ENCODE data around the gene KIF9. TPM values are rescaled to one million over a fixed set of nuclear protein-coding genes. Genes with fewer than 3 reads are reported as not detected.
"Not testable (repeated sequence)": the region's sequence is repeated elsewhere in the genome, so short reads cannot be mapped to it uniquely, and the experiment has no call there.

The KIF9 gene
- total RNA-seq, 1 donor from 2014 or later, result 0.98 TPM

DNA sequence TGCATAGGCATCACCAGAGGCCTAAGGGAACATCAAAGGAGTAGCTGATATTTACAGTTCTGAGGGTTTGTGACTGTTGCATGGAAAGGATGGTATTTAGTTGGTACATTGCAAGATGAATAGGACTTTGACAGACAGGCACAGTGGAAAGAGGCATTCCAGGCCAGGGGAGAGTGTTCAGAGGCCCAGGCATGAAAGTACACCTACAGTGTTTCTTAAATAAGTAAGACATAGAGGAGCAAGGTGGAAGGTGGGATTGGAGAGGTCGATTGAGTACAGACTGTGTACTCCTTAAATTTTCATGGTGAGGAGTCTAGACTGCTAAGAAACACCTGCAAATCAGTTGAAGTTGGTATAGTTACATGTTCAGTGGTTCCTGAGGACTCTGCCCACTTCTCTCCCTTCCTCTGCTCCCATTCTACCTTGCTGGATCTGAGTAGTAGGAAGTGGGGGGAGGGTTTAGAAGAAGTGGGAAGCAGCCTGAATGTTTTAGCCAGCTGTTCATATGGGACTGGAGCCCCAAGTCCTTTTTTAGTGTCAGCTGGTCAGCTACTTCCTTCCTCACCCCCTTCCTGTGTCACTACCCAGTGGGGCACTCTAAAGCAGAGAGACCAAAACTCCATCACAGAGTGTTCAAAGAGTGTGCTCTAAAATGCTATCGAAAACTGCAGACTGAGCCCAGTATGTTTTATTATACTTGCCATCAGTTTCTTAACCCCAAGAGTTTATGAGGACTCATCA lies 14.1 kb upstream of the KIF9 start:
- no peaks in the 10 kb centered on the region for H3K27me3 ChIP-seq
- peaks cover 0 to 2% of the 10 kb centered on the region in 2 donors for H3K36me3 ChIP-seq
- no peaks in the 10 kb centered on the region for H3K9me3 ChIP-seq
- no peak overlapping the region for H3K27ac ChIP-seq
- H3K4me3 ChIP-seq, result no peak overlapping the region
- H3K4me1 ChIP-seq, result peaks cover 22% of the 10 kb centered on the region
- no peak for TF ChIP-seq POLR2A (IDR thresholded peaks at IDR 0.05)
- TF ChIP-seq POLR2AphosphoS5 (IDR thresholded peaks at IDR 0.05; ENCODE audit: insufficient read depth in 1 of 2, low read depth in 1 of 2), result no peak
- TF ChIP-seq, protein P1, sequence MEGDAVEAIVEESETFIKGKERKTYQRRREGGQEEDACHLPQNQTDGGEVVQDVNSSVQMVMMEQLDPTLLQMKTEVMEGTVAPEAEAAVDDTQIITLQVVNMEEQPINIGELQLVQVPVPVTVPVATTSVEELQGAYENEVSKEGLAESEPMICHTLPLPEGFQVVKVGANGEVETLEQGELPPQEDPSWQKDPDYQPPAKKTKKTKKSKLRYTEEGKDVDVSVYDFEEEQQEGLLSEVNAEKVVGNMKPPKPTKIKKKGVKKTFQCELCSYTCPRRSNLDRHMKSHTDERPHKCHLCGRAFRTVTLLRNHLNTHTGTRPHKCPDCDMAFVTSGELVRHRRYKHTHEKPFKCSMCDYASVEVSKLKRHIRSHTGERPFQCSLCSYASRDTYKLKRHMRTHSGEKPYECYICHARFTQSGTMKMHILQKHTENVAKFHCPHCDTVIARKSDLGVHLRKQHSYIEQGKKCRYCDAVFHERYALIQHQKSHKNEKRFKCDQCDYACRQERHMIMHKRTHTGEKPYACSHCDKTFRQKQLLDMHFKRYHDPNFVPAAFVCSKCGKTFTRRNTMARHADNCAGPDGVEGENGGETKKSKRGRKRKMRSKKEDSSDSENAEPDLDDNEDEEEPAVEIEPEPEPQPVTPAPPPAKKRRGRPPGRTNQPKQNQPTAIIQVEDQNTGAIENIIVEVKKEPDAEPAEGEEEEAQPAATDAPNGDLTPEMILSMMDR (IDR thresholded peaks at IDR 0.05), result no peak
- intact Hi-C loops (cut with DNase I), result no loop called here
- no peak for DNase-seq (ENCODE audit: extremely low spot score in 2 of 2)

DNA sequence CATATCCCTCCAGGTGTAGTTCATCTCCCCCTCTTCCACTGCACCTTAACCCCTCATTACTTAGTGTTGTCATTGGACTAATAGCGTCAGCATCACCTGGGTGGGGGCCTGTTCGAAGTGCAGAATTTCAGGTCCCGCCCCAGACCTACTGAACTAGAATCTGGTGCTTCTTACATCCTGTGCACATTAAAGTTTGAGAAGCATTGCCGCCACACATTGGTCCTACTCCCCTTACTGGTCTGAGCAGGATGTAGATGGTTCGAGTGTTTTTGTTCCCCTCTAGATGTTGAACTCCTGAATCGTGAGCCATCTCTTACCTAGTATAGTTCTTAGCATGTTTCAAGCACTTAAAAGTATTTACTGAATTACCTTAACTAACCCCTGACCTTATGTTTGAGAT lies 13.4 kb upstream of the KIF9 start:
- no peak overlapping the region for H3K27ac ChIP-seq
- no peaks in the 10 kb centered on the region for H3K27me3 ChIP-seq
- H3K4me3 ChIP-seq, result no peak overlapping the region
- no peak for DNase-seq (ENCODE audit: extremely low spot score in 2 of 2)
- H3K36me3 ChIP-seq, result no peaks in the 10 kb centered on the region
- intact Hi-C loops (cut with DNase I), result no loop called here
- peaks cover 30% of the 10 kb centered on the region for H3K4me1 ChIP-seq
- H3K9me3 ChIP-seq, result no peaks in the 10 kb centered on the region
- TF ChIP-seq POLR2A (IDR thresholded peaks at IDR 0.05), result no peak

DNA sequence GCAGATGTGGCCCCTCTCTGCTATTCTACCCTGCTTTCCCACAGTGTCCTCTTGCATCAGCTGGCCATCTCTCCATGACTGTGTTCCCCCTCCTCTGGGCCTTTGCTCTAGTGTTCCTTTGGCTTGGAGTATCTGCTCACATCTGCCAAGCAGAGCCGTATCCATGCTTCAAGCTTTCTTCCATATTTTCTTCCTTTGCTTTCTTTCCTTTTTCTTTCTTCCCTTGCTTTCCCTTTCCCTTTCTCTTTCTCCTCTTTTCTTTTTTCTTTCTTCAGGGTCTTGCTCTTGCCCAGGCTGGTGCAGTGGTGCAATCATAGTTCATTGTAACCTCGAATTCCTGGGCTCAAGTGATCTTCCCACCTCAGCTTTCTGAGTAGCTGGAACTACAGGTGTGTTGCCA lies 12.7 kb upstream of the KIF9 start:
- H3K4me3 ChIP-seq, result no peak overlapping the region
- no peak for DNase-seq (ENCODE audit: extremely low spot score in 2 of 2)

DNA sequence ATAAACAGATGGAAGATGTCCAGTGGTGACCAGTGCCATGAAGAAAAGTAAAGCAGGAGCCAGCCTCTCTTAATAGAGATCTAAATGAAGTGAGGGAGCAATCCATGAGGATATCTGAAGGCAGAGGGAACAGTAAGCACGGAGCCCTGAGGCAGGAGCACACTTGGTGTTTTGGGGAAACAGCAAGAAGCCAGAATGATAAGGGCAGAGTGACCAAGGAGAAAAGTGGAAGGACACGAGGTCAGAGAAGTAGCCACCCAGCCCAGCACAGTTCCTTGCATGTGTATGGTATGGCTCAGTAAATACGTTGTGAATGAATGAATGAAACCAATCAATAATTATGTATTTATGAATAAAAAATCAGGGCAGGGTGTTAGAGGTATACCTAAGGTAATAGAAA lies 11.8 kb upstream of the KIF9 start:
- Histone ChIP-seq H3K27me3 (no peaks in the 10 kb centered on the region), H3K4me1 (peaks cover 35% of the 10 kb centered on the region), H3K4me3 (no peak overlapping the region), H3K36me3 (no peaks in the 10 kb centered on the region), H3K27ac (no peak overlapping the region), H3K9me3 (no peaks in the 10 kb centered on the region)
- intact Hi-C loops (cut with DNase I), result no loop called here
- no peak for DNase-seq (ENCODE audit: extremely low spot score in 2 of 2)
- no peak for TF ChIP-seq POLR2A (IDR thresholded peaks at IDR 0.05)

More for the DNA sequence above, 12.7 kb upstream of the KIF9 start:
- Histone ChIP-seq H3K9me3 (no peaks in the 10 kb centered on the region), H3K4me1 (peaks cover 31% of the 10 kb centered on the region), H3K27ac (no peak overlapping the region), H3K36me3 (no peaks in the 10 kb centered on the region), H3K27me3 (no peaks in the 10 kb centered on the region)
- TF ChIP-seq POLR2AphosphoS5 (IDR thresholded peaks at IDR 0.05; ENCODE audit: insufficient read depth in 1 of 2, low read depth in 1 of 2) (no peak), POLR2A (IDR thresholded peaks at IDR 0.05) (no peak)
- TF ChIP-seq, protein P1 (IDR thresholded peaks at IDR 0.05), result no peak
- intact Hi-C loops (cut with DNase I), result no loop called here

DNA sequence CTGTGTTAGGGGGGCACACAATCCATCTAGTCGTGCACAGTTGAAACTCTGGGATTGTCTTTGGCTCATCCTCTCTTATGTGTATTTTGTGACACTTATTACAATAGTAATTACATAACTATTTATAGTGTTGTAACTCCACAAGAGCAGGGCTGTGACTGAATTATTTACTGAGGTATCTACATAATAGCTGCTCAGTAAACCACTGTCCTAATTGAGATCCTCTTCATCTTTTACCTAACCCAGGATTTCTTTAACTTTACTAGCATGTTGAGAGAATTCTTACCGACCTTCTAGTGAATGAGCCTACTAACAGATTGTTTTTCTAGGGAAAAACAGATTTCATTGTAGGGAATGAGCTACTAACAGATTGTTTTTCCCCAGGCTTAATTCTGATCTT lies 11.2 kb upstream of the KIF9 start:
- intact Hi-C loops (cut with DNase I), result no loop called here
- Histone ChIP-seq H3K27me3 (no peaks in the 10 kb centered on the region), H3K4me3 (no peak overlapping the region), H3K36me3 (no peaks in the 10 kb centered on the region), H3K9me3 (no peaks in the 10 kb centered on the region), H3K27ac (no peak overlapping the region), H3K4me1 (peaks cover 38% of the 10 kb centered on the region)
- no peak for TF ChIP-seq POLR2AphosphoS5 (IDR thresholded peaks at IDR 0.05; ENCODE audit: insufficient read depth in 1 of 2, low read depth in 1 of 2)
- TF ChIP-seq, protein P1 (IDR thresholded peaks at IDR 0.05), result no peak
- TF ChIP-seq POLR2A (IDR thresholded peaks at IDR 0.05), result no peak
- no peak for DNase-seq (ENCODE audit: extremely low spot score in 2 of 2)

DNA sequence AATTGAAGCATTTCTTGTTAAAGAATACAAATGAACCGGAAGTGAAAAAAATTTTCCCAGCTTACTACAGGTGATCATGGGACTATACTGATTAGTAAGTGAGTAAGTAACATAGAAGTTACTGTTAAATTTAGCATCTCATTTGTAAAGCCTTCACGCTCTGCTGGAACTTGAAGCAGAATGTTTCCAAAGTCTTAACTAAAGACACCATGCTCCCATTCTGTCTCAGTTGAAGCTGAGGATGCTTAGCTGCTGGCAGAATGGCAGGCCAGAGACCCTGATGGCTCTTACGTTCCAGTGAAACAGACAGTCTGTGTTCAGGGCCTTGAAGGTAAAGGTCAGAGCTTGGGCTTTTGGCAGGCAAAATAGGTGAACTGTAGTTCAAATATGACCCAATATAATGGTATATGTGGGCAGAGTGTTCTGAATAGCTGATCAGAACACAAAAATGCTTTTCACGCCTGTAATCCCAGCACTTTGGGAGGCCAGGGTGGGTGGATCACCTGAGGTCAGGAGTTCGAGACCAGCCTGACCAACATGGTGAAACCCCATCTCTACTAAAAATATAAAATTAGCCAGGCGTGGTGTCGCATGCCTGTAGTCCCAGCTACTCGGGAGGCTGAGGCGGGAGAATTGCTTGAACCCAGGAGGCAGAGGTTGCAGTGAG lies 9.3 kb upstream of the KIF9 start:
- H3K36me3 ChIP-seq; intact Hi-C loops (cut with DNase I); DNase-seq (ENCODE audit: extremely low spot score in 2 of 2): not testable (repeated sequence)

More for the DNA sequence above, 9.3 kb upstream of the KIF9 start:
- H3K27me3 ChIP-seq, H3K9me3 ChIP-seq, H3K27ac ChIP-seq, H3K4me3 ChIP-seq: not testable (repeated sequence)
- peaks cover 33% of the 10 kb centered on the region for H3K4me1 ChIP-seq

Measured in vagina (tissue), 2 donors.